ENCODE measurements around the gene TSHZ3. TPM values are rescaled to one million over a fixed set of nuclear protein-coding genes. Genes with fewer than 3 reads are reported as not detected.

TSHZ3 gene
- total and polyA plus RNA-seq, 9 of the 15 experiments (the other 6 are each of a cell fraction or from before 2014, with no cell fraction given), result 0.03 to 0.13 (median 0.05) TPM; not detected in 5

DNA sequence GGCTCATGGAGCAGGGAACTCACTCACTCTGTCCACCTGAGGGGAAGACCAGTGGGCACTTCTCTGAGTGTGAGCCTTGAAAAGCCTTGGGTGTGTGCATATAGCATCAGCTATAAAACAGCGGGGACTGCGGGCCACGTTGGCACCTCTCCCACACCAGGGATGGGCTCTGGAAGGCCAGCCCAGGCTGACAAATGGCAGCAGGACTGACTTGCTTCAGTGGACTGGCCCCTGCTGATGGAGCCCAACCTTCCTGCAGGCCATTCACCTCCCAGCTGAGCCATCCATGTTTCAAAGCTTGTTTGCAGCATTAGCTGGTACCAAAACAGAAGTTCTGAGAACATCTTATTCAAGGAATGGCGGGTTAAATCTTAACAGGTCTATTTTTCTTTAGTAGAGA, 21.0 kb downstream of the TSHZ3 start:
- H3K4me2 ChIP-seq (ENCODE audit: insufficient read depth, low read length), result no peak overlapping the region
- POLR2A ChIA-PET, result interaction anchor here (0.6 kb wide), 1 partner anchor 8 kb away, joined by 3 read pairs; no protein-coding TSS in a partner anchor
- DNase-seq (ENCODE audit: extremely low read depth in 1 of 4, low spot score in 3 of 4) (no peak), ATAC-seq (no peak), FAIRE-seq (no peak)
- H3K27ac ChIP-seq (ENCODE audit: extremely low read depth, low read depth, low read length), result no peak overlapping the region
- in situ Hi-C loops (cut with MboI), result no loop called here
- TF ChIP-seq EP300 (IDR thresholded peaks at IDR 0.05; ENCODE audit: low read length) (no peak), ZSCAN32 (CRISPR knock-in tag; IDR thresholded peaks at IDR 0.05) (no peak), IFI16 (CRISPR knock-in tag; IDR thresholded peaks at IDR 0.05) (no peak), ZNF133 (CRISPR knock-in tag; IDR thresholded peaks at IDR 0.05) (no peak), ZNF76 (CRISPR knock-in tag; IDR thresholded peaks at IDR 0.05; ENCODE audit: borderline replicate concordance) (no peak), ZNF766 (CRISPR knock-in tag; conservative IDR thresholded peaks at IDR 0.05) (no peak), ZBTB34 (CRISPR knock-in tag; IDR thresholded peaks at IDR 0.05) (no peak), FOXM1 (IDR thresholded peaks at IDR 0.05; ENCODE audit: low read depth) (no peak), FOXM1 (CRISPR knock-in tag; IDR thresholded peaks at IDR 0.05; ENCODE audit: low read depth) (no peak), ZNF644 (tag; IDR thresholded peaks at IDR 0.05; ENCODE audit: low read depth) (no peak), MIER1 (IDR thresholded peaks at IDR 0.05; ENCODE audit: low read depth) (no peak), ZNF212 (CRISPR knock-in tag; IDR thresholded peaks at IDR 0.05) (no peak)
- TF ChIP-seq, protein P1, sequence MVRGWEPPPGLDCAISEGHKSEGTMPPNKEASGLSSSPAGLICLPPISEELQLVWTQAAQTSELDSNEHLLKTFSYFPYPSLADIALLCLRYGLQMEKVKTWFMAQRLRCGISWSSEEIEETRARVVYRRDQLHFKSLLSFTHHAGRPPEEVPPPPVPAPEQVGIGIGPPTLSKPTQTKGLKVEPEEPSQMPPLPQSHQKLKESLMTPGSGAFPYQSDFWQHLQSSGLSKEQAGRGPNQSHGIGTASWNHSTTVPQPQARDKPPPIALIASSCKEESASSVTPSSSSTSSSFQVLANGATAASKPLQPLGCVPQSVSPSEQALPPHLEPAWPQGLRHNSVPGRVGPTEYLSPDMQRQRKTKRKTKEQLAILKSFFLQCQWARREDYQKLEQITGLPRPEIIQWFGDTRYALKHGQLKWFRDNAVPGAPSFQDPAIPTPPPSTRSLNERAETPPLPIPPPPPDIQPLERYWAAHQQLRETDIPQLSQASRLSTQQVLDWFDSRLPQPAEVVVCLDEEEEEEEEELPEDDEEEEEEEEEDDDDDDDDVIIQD (CRISPR knock-in tag; IDR thresholded peaks at IDR 0.05), result no peak
- TF ChIP-seq, protein P2, sequence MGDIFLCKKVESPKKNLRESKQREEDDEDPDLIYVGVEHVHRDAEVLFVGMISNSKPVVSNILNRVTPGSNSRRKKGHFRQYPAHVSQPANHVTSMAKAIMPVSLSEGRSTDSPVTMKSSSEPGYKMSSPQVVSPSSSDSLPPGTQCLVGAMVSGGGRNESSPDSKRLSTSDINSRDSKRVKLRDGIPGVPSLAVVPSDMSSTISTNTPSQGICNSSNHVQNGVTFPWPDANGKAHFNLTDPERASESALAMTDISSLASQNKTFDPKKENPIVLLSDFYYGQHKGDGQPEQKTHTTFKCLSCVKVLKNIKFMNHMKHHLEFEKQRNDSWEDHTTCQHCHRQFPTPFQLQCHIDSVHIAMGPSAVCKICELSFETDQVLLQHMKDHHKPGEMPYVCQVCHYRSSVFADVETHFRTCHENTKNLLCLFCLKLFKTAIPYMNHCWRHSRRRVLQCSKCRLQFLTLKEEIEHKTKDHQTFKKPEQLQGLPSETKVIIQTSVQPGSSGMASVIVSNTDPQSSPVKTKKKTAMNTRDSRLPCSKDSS (IDR thresholded peaks at IDR 0.05; ENCODE audit: low read depth, partially characterized antibody), result no peak
- TF ChIP-seq, protein P3, sequence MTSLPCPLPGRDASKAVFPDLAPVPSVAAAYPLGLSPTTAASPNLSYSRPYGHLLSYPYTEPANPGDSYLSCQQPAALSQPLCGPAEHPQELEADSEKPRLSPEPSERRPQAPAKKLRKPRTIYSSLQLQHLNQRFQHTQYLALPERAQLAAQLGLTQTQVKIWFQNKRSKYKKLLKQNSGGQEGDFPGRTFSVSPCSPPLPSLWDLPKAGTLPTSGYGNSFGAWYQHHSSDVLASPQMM (CRISPR knock-in tag; IDR thresholded peaks at IDR 0.05), result no peak
- H3K4me1 ChIP-seq (replicated peaks in 1 of 2; ENCODE audit: control insufficient read depth in 2 of 2, insufficient read depth in 2 of 2, low read length in 2 of 2), result no peaks in the 10 kb centered on the region
- H3K27me3 ChIP-seq (ENCODE audit: control insufficient read depth in 2 of 2, insufficient read depth in 2 of 2, low read length in 2 of 2), result peaks cover 20 to 51% of the 10 kb centered on the region in 2 experiments
- no peak overlapping the region for H2AFZ ChIP-seq (ENCODE audit: low read depth, low read length)
- H3K4me3 ChIP-seq, result no peak overlapping the region
- no peaks in the 10 kb centered on the region for H3K79me2 ChIP-seq (ENCODE audit: control insufficient read depth, insufficient read depth, low read length)
- H3K9me1 ChIP-seq (ENCODE audit: control insufficient read depth, insufficient read depth, low read length), result no peaks in the 10 kb centered on the region
- CTCF ChIA-PET (ENCODE audit: low intra/inter-chr PET ratio), result no interaction called here
- intact Hi-C loops (cut with micrococcal nuclease), result no loop called here
- H3K9ac ChIP-seq (ENCODE audit: insufficient read depth in 1 of 2, low read depth in 2 of 2, low read length in 2 of 2), result no peak overlapping the region
- WGBS (ENCODE audit: insufficient coverage, low coverage, missing lambda C conversion rate), result 0% methylated on average over 4 of the region's 4 CpGs
- no TSS peak for BruUV-seq (replicated peaks)
- no peaks in the 10 kb centered on the region for H3K36me3 ChIP-seq (ENCODE audit: control insufficient read depth, insufficient read depth, low read length)
- H4K20me1 ChIP-seq (replicated peaks; ENCODE audit: control insufficient read depth, insufficient read depth, low read length), result peaks cover 3% of the 10 kb centered on the region; the same call in 1 of the 2 replicates
- H3K9me3 ChIP-seq (replicated peaks; ENCODE audit: control insufficient read depth, insufficient read depth, low read depth, low read length), result no peaks in the 10 kb centered on the region

All from K562 (cell line).